HepG2 (cell line): Measurements from ENCODE around the gene PPP1R13B. TPM values are rescaled to one million over a fixed set of nuclear protein-coding genes. Genes with fewer than 3 reads are reported as not detected.

Experiments used
- BCL6 ChIP-seq: IDR thresholded peaks from 2 replicates; pipeline ENCODE4 v1.6.1; 2016; ENCODE audit warnings: missing genetic modification reagents, missing compliant biosample characterization
- ELF4 ChIP-seq: sonication (generic); formaldehyde crosslinking; IDR thresholded peaks from 2 replicates; pipeline ENCODE4 v1.5.0; 2020; ENCODE audit warnings: missing genetic modification reagents, mild to moderate bottlenecking, moderate library complexity, borderline replicate concordance
- HCFC1 ChIP-seq: fragments of 150-350 bp; IDR thresholded peaks from 2 replicates; pipeline ENCODE4 v1.6.1; 2014; ENCODE audit warnings: low read depth, low read length
- HINFP ChIP-seq: sonication (generic); formaldehyde crosslinking; IDR thresholded peaks from 2 replicates; pipeline ENCODE4 v1.4.0; 2020; ENCODE audit warnings: low read depth, mild to moderate bottlenecking, missing genetic modification reagents
- JUNB ChIP-seq: sonication (generic); formaldehyde crosslinking; IDR thresholded peaks from 2 replicates; pipeline ENCODE4 v1.8.0; 2022; ENCODE audit warnings: missing genetic modification reagents, mild to moderate bottlenecking, borderline replicate concordance
- RELA ChIP-seq: sonication (generic); formaldehyde crosslinking; IDR thresholded peaks from 2 replicates; pipeline ENCODE4 v1.4.0; 2020; ENCODE audit warnings: missing genetic modification reagents
- SMAD9 ChIP-seq: sonication (generic); formaldehyde crosslinking; IDR thresholded peaks from 2 replicates; pipeline ENCODE4 v1.5.1; 2020; ENCODE audit warnings: mild to moderate bottlenecking, missing genetic modification reagents
- TEF ChIP-seq: sonication (generic); formaldehyde crosslinking; IDR thresholded peaks from 2 replicates; pipeline ENCODE4 v1.5.0; 2020; ENCODE audit warnings: missing genetic modification reagents
- ZBTB4 ChIP-seq: sonication (generic); formaldehyde crosslinking; IDR thresholded peaks from 2 replicates; pipeline ENCODE4 v1.4.0; 2020; ENCODE audit warnings: missing genetic modification reagents, mild to moderate bottlenecking, borderline replicate concordance
- ZNF34 ChIP-seq: sonication (generic); formaldehyde crosslinking; IDR thresholded peaks from 2 replicates; pipeline ENCODE4 v1.4.0; 2020; ENCODE audit warnings: mild to moderate bottlenecking, missing genetic modification reagents, borderline replicate concordance
- ZNF44 ChIP-seq: sonication (generic); formaldehyde crosslinking; IDR thresholded peaks from 2 replicates; pipeline ENCODE4 v1.5.1; 2020; ENCODE audit warnings: mild to moderate bottlenecking, missing genetic modification reagents
- ZNF547 ChIP-seq: sonication (generic); formaldehyde crosslinking; IDR thresholded peaks from 2 replicates; pipeline ENCODE4 v1.5.1; 2020; ENCODE audit warnings: mild to moderate bottlenecking, missing genetic modification reagents
- ZNF567 ChIP-seq: sonication (generic); formaldehyde crosslinking; IDR thresholded peaks from 2 replicates; pipeline ENCODE4 v1.8.1; 2023; ENCODE audit warnings: mild to moderate bottlenecking, missing genetic modification reagents, borderline replicate concordance
- ZNF775 ChIP-seq: sonication (generic); formaldehyde crosslinking; IDR thresholded peaks from 2 replicates; pipeline ENCODE4 v1.4.0; 2020; ENCODE audit warnings: missing genetic modification reagents, mild to moderate bottlenecking, moderate library complexity, borderline replicate concordance
- ZSCAN31 ChIP-seq: sonication (generic); formaldehyde crosslinking; IDR thresholded peaks from 2 replicates; pipeline ENCODE4 v1.5.0; 2020; ENCODE audit warnings: low read depth, mild to moderate bottlenecking, missing genetic modification reagents
- polyA plus RNA-seq, 8 experiments: library from polyadenylated mRNA; depleted of rRNA in 3 of 8; stranded (reverse) in 7 of 8; unstranded in 1 of 8; fragments of >200 nt; fragmentation: Illumina TruSeq in 4 of 8; extraction: Trizol in 4 of 8; gene quantifications; 2 replicates each; pipeline versions ENCODE4 v1.2.1 to v1.2.3, GENCODE V29; 2011 to 2016; ENCODE audit warnings: low read depth in 4 of 8, missing spikeins in 1 of 8, mixed read lengths in 1 of 8; ENCODE audit not compliant: insufficient read depth in 1 of 8
- total RNA-seq, 5 experiments: library from RNA; depleted of rRNA; stranded (reverse); fragments of >200 nt; fragmentation: Illumina TruSeq; extraction: Trizol; gene quantifications; 2 replicates each; pipeline ENCODE4 v1.2.3, GENCODE V29; 2016; ENCODE audit warnings: low read depth in 1 of 5
- TF ChIP-seq, protein P1 (sequence below): sonication (generic); formaldehyde crosslinking; IDR thresholded peaks from 2 replicates; pipeline ENCODE4 v1.5.0; 2020; ENCODE audit warnings: mild to moderate bottlenecking, missing genetic modification reagents
- TF ChIP-seq, protein P2 (sequence below): sonication (generic); formaldehyde crosslinking; IDR thresholded peaks from 2 replicates; pipeline ENCODE4 v1.4.0; 2020; ENCODE audit warnings: missing genetic modification reagents, borderline replicate concordance

The PPP1R13B gene
- total and polyA plus RNA-seq, 2 of the 13 experiments (the other 11 are each of a cell fraction or from before 2014, with no cell fraction given), result 4.6 to 9.4 TPM

GRCh38 chr14:103889313-103890051, 42.1 kb upstream of the PPP1R13B start (continued):
- TF ChIP-seq, protein P1, sequence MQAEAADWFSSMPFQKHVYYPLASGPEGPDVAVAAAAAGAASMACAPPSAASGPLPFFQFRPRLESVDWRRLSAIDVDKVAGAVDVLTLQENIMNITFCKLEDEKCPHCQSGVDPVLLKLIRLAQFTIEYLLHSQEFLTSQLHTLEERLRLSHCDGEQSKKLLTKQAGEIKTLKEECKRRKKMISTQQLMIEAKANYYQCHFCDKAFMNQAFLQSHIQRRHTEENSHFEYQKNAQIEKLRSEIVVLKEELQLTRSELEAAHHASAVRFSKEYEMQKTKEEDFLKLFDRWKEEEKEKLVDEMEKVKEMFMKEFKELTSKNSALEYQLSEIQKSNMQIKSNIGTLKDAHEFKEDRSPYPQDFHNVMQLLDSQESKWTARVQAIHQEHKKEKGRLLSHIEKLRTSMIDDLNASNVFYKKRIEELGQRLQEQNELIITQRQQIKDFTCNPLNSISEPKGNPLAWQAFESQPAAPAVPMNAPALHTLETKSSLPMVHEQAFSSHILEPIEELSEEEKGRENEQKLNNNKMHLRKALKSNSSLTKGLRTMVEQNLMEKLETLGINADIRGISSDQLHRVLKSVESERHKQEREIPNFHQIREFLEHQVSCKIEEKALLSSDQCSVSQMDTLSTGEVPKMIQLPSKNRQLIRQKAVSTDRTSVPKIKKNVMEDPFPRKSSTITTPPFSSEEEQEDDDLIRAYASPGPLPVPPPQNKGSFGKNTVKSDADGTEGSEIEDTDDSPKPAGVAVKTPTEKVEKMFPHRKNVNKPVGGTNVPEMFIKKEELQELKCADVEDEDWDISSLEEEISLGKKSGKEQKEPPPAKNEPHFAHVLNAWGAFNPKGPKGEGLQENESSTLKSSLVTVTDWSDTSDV (CRISPR knock-in tag), result peak; percentile 38; the same call in 1 of the 2 replicates
- TF ChIP-seq, protein P2, sequence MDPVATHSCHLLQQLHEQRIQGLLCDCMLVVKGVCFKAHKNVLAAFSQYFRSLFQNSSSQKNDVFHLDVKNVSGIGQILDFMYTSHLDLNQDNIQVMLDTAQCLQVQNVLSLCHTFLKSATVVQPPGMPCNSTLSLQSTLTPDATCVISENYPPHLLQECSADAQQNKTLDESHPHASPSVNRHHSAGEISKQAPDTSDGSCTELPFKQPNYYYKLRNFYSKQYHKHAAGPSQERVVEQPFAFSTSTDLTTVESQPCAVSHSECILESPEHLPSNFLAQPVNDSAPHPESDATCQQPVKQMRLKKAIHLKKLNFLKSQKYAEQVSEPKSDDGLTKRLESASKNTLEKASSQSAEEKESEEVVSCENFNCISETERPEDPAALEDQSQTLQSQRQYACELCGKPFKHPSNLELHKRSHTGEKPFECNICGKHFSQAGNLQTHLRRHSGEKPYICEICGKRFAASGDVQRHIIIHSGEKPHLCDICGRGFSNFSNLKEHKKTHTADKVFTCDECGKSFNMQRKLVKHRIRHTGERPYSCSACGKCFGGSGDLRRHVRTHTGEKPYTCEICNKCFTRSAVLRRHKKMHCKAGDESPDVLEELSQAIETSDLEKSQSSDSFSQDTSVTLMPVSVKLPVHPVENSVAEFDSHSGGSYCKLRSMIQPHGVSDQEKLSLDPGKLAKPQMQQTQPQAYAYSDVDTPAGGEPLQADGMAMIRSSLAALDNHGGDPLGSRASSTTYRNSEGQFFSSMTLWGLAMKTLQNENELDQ (CRISPR knock-in tag), result no peak
- TF ChIP-seq ZSCAN31 (CRISPR knock-in tag) (no peak), ZNF44 (CRISPR knock-in tag) (no peak), HINFP (no peak; the same call in 1 of the 2 replicates), ZNF547 (CRISPR knock-in tag) (0 out of 2 replicates have a peak, but pooled peaks have one; percentile 6), ZNF775 (CRISPR knock-in tag) (no peak), HCFC1 (no peak), ZNF567 (no peak), TEF (CRISPR knock-in tag) (no peak), ZBTB4 (CRISPR knock-in tag) (no peak), BCL6 (CRISPR knock-in tag) (no peak), SMAD9 (CRISPR knock-in tag) (no peak), JUNB (CRISPR knock-in tag) (no peak), ELF4 (CRISPR knock-in tag) (no peak), ZNF34 (CRISPR knock-in tag) (peak; percentile 88; the same call in 1 of the 2 replicates), RELA (CRISPR knock-in tag) (no peak)
